HFF-Myc (cell line): ENCODE data around the gene GRID1.

Experiments used
- DNase-seq: peaks from one replicate; pipeline ENCODE4 v3.0.0-alpha.2; 2011; ENCODE audit warnings: low read depth; ENCODE audit errors: extremely low read depth
- H3K4me3 ChIP-seq: replicated peaks from 2 replicates; pipeline ENCODE4 v1.5.1; 2011; ENCODE audit warnings: low read depth, mild to moderate bottlenecking, control low read depth, low read length
- CTCF ChIP-seq: IDR thresholded peaks from 2 replicates; pipeline ENCODE4 v1.5.1; 2012; ENCODE audit warnings: mild to moderate bottlenecking, low read depth, low read length, control low read depth; ENCODE audit errors: missing control alignments

Gene GRID1

GRCh38 chr10:85648279-85648754 is 718.3 kb downstream of the GRID1 start:
- TF ChIP-seq CTCF, result no peak
- no peak overlapping the region for H3K4me3 ChIP-seq
- no peak for DNase-seq

- H3K4me3 ChIP-seq, result no peak overlapping the region
- no peak for DNase-seq
- no peak for TF ChIP-seq CTCF
Measured at GRCh38 chr10:85647741-85648140, 718.9 kb downstream of the GRID1 start.

GRCh38 chr10:85645926-85646711 is 720.5 kb downstream of the GRID1 start:
- TF ChIP-seq CTCF, result no peak
- H3K4me3 ChIP-seq, result no peak overlapping the region
- DNase-seq, result peak; percentile 52

- no peak for TF ChIP-seq CTCF
- H3K4me3 ChIP-seq, result no peak overlapping the region
- no peak for DNase-seq
Measured at GRCh38 chr10:85645053-85645452, 721.5 kb downstream of the GRID1 start.

- H3K4me3 ChIP-seq, result no peak overlapping the region
- no peak for DNase-seq
- no peak for TF ChIP-seq CTCF
Measured at GRCh38 chr10:85643845-85644525, 722.6 kb downstream of the GRID1 start.

- no peak for TF ChIP-seq CTCF
- no peak for DNase-seq
Measured at GRCh38 chr10:85643171-85643844, 723.3 kb downstream of the GRID1 start.

More at GRCh38 chr10:85643171-85643844, 723.3 kb downstream of the GRID1 start:
- no peak overlapping the region for H3K4me3 ChIP-seq
